GM12864 (cell line): ENCODE measurements around the gene RPL35.

Source experiments
- DNase-seq: peaks from one replicate; pipeline ENCODE4 v3.0.0-alpha.2; 2011; ENCODE audit warnings: low read depth
- H3K4me3 ChIP-seq: 2 replicates; pipeline ENCODE4 v1.5.1; 2011; ENCODE audit warnings: mild to moderate bottlenecking, low read depth, low read length, control low read depth
- TF ChIP-seq, protein P1 (sequence below): IDR thresholded peaks from 2 replicates; pipeline ENCODE4 v1.5.1; 2011; ENCODE audit warnings: low read depth, mild to moderate bottlenecking, moderate library complexity, low read length, control low read depth, inconsistent platforms; ENCODE audit errors: missing control alignments

The RPL35 gene

GRCh38 chr9:124877021-124877782, 15.4 kb upstream of the RPL35 start:
- TF ChIP-seq, protein P1, sequence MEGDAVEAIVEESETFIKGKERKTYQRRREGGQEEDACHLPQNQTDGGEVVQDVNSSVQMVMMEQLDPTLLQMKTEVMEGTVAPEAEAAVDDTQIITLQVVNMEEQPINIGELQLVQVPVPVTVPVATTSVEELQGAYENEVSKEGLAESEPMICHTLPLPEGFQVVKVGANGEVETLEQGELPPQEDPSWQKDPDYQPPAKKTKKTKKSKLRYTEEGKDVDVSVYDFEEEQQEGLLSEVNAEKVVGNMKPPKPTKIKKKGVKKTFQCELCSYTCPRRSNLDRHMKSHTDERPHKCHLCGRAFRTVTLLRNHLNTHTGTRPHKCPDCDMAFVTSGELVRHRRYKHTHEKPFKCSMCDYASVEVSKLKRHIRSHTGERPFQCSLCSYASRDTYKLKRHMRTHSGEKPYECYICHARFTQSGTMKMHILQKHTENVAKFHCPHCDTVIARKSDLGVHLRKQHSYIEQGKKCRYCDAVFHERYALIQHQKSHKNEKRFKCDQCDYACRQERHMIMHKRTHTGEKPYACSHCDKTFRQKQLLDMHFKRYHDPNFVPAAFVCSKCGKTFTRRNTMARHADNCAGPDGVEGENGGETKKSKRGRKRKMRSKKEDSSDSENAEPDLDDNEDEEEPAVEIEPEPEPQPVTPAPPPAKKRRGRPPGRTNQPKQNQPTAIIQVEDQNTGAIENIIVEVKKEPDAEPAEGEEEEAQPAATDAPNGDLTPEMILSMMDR = no peak
- H3K4me3 ChIP-seq = no peak overlapping the region
- no peak for DNase-seq

GRCh38 chr9:124875501-124875900, 13.7 kb upstream of the RPL35 start:
- TF ChIP-seq, protein P1 = no peak
- no peak overlapping the region for H3K4me3 ChIP-seq
- DNase-seq = no peak

DNA sequence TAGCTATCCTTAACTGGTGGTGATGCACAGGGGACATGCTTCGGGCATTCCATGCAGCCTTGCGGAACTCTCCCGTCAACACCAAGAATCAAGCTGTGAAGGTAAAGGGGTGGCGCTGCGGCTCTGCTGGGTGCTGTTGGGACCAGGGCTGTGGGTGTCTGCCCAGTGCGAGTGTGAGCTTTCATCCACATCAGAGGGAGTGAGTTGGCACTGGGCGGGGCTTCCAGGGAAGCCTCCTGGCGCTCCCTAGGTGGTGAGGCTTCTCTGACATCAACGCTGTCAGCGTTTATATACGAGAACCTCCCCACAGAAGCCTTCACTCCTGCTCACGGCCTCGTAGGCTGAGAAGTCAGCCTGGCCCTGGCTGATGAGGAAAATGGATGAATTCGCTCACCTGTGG, 11.9 kb upstream of the RPL35 start:
- no peak overlapping the region; the same call in 1 of the 2 replicates for H3K4me3 ChIP-seq
- DNase-seq = no peak
- TF ChIP-seq, protein P1 = no peak

DNA sequence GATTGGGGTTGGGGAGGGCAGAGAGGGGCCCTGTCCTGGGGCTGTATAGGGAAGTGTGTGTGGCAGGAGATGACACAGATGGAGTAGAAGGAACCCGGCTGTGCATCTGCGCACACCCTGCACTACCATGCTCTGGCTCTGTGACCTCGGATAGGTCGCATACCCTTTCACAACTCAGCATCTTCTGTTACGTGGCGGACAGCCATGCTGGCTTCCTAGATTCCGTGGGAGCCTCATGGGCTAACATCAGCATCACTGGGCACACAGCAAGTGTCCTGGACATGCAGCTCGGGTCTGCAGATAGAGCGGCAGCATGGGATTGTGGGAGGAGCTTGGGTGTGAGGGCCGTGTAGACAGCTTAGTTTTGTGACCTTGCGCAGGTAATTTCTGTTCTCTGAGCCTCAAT, 9.4 kb upstream of the RPL35 start:
- TF ChIP-seq, protein P1 = no peak
- DNase-seq = no peak
- peak overlapping the region; percentile 99 for H3K4me3 ChIP-seq

DNA sequence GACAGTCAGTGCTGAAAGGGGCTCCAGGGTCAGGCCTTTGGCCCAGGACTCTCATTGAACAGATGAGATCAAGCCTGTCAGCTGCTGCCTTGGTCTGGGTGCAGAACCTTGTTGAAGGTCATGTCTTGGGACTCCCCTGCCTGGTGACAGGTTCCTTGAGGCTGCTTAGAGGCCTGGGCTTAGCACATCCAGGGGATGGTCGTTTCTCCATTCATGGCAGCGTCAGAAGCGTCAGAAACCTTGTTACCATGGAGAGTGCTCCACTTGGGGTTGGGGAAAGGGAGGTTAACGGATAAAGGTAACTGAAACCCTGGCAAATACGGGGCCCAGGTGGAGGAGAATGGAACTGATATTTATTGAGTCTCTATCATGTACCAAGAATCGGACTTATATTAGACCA, 9.0 kb upstream of the RPL35 start:
- peak overlapping the region; percentile 99 for H3K4me3 ChIP-seq
- TF ChIP-seq, protein P1 = no peak
- DNase-seq = no peak

DNA sequence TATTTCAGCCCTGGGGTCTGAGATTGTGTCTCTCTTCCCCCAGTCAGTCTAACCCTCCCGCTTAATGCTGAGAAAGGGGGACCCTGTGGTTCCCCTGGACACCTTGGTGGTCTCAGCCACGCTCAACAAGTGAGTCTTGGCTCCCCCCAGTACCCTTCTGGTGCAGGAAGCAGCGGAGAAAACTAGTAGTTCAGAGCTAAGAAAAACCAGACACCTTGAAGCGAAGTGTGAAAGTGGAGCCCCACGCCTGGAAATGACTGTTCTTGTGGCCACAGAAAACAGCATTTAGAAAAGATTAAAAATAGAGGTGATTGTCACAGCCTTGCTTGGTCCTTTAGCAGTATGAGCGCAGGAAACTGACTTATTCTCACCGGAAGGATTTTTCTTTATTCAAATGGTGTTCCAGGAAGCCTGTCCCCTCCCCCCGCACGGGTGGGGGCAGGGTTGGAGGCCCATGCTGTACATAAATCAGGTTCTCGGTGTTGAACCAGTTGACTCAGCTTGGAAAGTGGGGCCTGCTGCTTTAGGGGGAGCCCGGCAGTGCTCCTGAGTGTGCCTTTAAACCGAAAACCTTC, 8.3 kb upstream of the RPL35 start:
- peak; percentile 80 for DNase-seq
- peak overlapping the region; percentile 99 for H3K4me3 ChIP-seq
- TF ChIP-seq, protein P1 = no peak
